ENCODE results near the gene CTXND1.
"Not testable (repeated sequence)": the region's sequence is repeated elsewhere in the genome, so short reads cannot be mapped to it uniquely, and the experiment has no call there.

CTXND1 gene

DNA sequence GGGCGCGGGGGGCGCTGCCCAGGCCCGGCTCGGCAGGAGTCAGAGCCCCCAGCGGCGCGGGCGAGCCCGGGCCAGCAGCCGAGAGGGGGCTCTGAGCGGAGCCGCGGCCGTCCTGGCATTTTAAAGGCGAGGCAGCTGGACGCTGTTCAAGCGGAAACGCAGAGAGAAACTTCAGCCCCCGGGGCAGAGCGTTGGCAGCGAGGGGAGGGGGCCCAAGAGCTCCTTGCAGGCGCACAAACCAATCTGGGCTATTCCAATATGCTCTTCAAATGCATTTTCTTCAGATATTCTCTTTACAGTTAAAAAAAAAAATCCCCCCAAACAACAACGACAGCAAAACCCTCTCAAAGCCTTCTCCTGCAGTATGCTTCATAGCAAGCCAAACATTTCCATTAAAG lies at the start of gene CTXND1:
CTXND1 (minus strand) TSS at position 93 of the 398 bp plus-strand sequence. CDS start 50,264 bp downstream, outside the sequence.
- in situ Hi-C loops (cut with HindIII; ENCODE audit: low pct_ligation_motif_present, low sequenced_read_pairs) = no loop called here
- H3K27ac ChIP-seq = no peak within 1 kb of the TSS
- no peak for TF ChIP-seq CTCF (IDR thresholded peaks at IDR 0.05; ENCODE audit: low read depth, low read length, missing control alignments)
- H3K27me3 ChIP-seq (replicated peaks) = peaks cover 33% of the 10 kb centered on the region
- no peak within 1 kb of the TSS for H3K4me3 ChIP-seq (ENCODE audit: low read depth, low read length)
- H3K36me3 ChIP-seq (replicated peaks) = no peaks in the 10 kb centered on the region
- DNase-seq = no peak

GRCh38 chr15:80301472-80301871 lies 49.5 kb upstream of the CTXND1 start:
- in situ Hi-C loops (cut with HindIII; ENCODE audit: low pct_ligation_motif_present, low sequenced_read_pairs) = no loop called here
- no peak for DNase-seq
- H3K4me3 ChIP-seq (ENCODE audit: low read depth, low read length) = no peak overlapping the region
- H3K36me3 ChIP-seq (replicated peaks) = no peaks in the 10 kb centered on the region
- no peak for TF ChIP-seq CTCF (IDR thresholded peaks at IDR 0.05; ENCODE audit: low read depth, low read length, missing control alignments)
- no peaks in the 10 kb centered on the region for H3K27me3 ChIP-seq (replicated peaks)
- H3K27ac ChIP-seq = no peak overlapping the region

- in situ Hi-C loops (cut with HindIII; ENCODE audit: low pct_ligation_motif_present, low sequenced_read_pairs); H3K4me3 ChIP-seq (ENCODE audit: low read depth, low read length); H3K27ac ChIP-seq; DNase-seq; H3K27me3 ChIP-seq (replicated peaks); H3K36me3 ChIP-seq (replicated peaks): not testable (repeated sequence)
These were observed 43.8 kb upstream of the CTXND1 start for GRCh38 chr15:80295777-80296176.

DNA sequence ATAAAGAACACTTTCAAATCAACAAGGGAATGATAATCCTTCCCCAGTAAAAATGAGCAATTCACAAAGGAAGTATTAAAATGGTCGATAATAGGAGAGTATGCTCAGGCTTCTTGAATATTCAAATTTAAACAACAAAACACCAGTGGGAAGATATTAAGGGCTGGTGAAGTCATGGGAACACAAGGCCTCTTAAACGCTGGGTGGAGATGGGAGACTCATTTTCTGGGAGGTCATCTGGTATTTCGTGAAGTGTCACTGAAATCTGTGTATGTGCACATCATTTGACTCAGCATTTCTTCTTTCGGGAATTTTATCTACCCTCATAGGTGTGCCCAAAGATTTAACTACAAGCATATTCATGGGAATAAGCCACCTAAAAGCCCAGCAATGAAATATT lies 40.1 kb upstream of the CTXND1 start:
- Histone ChIP-seq H3K4me3 (ENCODE audit: low read depth, low read length) (no peak overlapping the region), H3K36me3 (replicated peaks) (no peaks in the 10 kb centered on the region), H3K27me3 (replicated peaks) (no peaks in the 10 kb centered on the region), H3K27ac (no peak overlapping the region)
- no peak for DNase-seq
- no peak for TF ChIP-seq CTCF (IDR thresholded peaks at IDR 0.05; ENCODE audit: low read depth, low read length, missing control alignments)
- in situ Hi-C loops (cut with HindIII; ENCODE audit: low pct_ligation_motif_present, low sequenced_read_pairs) = no loop called here

GRCh38 chr15:80290891-80291290 lies 38.9 kb upstream of the CTXND1 start:
- in situ Hi-C loops (cut with HindIII; ENCODE audit: low pct_ligation_motif_present, low sequenced_read_pairs); H3K36me3 ChIP-seq (replicated peaks); H3K27ac ChIP-seq; H3K27me3 ChIP-seq (replicated peaks); H3K4me3 ChIP-seq (ENCODE audit: low read depth, low read length); DNase-seq: not testable (repeated sequence)

GRCh38 chr15:80289528-80290495 lies 37.8 kb upstream of the CTXND1 start:
- Histone ChIP-seq H3K27me3 (replicated peaks) (no peaks in the 10 kb centered on the region), H3K4me3 (ENCODE audit: low read depth, low read length) (no peak overlapping the region), H3K36me3 (replicated peaks) (no peaks in the 10 kb centered on the region), H3K27ac (no peak overlapping the region)
- DNase-seq = no peak
- TF ChIP-seq CTCF (IDR thresholded peaks at IDR 0.05; ENCODE audit: low read depth, low read length, missing control alignments) = no peak
- in situ Hi-C loops (cut with HindIII; ENCODE audit: low pct_ligation_motif_present, low sequenced_read_pairs) = no loop called here

Data from brain microvascular endothelial cell (primary cell).